Measurements from ENCODE around the gene ADAMTS17.

DNA sequence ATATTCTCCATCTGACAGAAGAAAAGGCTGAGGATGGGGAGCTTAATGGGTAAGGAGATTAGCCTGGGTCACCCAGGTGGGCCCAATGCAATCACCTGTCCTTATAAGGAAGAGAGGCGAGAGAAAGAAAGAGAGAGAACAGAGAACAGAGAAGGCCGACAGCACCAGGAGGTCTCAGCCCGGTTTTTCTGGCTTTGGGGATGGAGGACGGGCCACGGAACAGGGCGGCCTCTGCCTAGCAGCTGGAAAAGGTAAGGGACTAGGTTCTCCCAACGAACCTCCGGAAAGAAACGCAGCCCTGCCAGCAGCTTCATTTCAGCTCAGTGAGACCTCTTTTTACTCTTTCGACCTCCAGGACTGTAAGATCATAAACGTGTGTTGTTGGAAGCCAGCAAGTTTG lies 412.5 kb downstream of the ADAMTS17 start:
- TF ChIP-seq, protein P1, sequence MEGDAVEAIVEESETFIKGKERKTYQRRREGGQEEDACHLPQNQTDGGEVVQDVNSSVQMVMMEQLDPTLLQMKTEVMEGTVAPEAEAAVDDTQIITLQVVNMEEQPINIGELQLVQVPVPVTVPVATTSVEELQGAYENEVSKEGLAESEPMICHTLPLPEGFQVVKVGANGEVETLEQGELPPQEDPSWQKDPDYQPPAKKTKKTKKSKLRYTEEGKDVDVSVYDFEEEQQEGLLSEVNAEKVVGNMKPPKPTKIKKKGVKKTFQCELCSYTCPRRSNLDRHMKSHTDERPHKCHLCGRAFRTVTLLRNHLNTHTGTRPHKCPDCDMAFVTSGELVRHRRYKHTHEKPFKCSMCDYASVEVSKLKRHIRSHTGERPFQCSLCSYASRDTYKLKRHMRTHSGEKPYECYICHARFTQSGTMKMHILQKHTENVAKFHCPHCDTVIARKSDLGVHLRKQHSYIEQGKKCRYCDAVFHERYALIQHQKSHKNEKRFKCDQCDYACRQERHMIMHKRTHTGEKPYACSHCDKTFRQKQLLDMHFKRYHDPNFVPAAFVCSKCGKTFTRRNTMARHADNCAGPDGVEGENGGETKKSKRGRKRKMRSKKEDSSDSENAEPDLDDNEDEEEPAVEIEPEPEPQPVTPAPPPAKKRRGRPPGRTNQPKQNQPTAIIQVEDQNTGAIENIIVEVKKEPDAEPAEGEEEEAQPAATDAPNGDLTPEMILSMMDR (IDR thresholded peaks at IDR 0.05; ENCODE audit: borderline replicate concordance, extremely low read depth, low read length, poor library complexity, severe bottlenecking) = no peak
- TF ChIP-seq EZH2 (IDR thresholded peaks at IDR 0.05; ENCODE audit: borderline replicate concordance, low read depth, low read length, severe bottlenecking) = no peak
